ENCODE measurements around the gene PCLO. TPM values are rescaled to one million over a fixed set of nuclear protein-coding genes. Genes with fewer than 3 reads are reported as not detected.
A peak's percentile ranks its signal among the peaks of the same experiment; 100 is the strongest.
"Not testable (repeated sequence)": the region's sequence is repeated elsewhere in the genome, so short reads cannot be mapped to it uniquely, and the experiment has no call there.

The PCLO gene
- total and polyA plus RNA-seq, 9 donors: 0.27 to 0.90 (median 0.55) TPM

GRCh38 chr7:82726038-82726800 is 436.5 kb downstream of the PCLO start:
- peak; percentile 20 for DNase-seq
- no peaks in the 10 kb centered on the region for H3K27me3 ChIP-seq (ENCODE audit: control insufficient read depth, insufficient read depth, low read length)
- H3K27ac ChIP-seq (ENCODE audit: low read length): no peak overlapping the region
- H3K9me3 ChIP-seq (replicated peaks; ENCODE audit: control insufficient read depth, low read depth, low read length): no peaks in the 10 kb centered on the region
- no peak overlapping the region for H3K4me3 ChIP-seq (ENCODE audit: low read length)
- no peaks in the 10 kb centered on the region for H3K36me3 ChIP-seq (ENCODE audit: control insufficient read depth, insufficient read depth, low read length)
- 0% methylated on average over 1 of the region's 7 CpGs for WGBS (ENCODE audit: insufficient coverage)
- H3K4me1 ChIP-seq (ENCODE audit: control insufficient read depth, insufficient read depth, low read length): no peaks in the 10 kb centered on the region

DNA sequence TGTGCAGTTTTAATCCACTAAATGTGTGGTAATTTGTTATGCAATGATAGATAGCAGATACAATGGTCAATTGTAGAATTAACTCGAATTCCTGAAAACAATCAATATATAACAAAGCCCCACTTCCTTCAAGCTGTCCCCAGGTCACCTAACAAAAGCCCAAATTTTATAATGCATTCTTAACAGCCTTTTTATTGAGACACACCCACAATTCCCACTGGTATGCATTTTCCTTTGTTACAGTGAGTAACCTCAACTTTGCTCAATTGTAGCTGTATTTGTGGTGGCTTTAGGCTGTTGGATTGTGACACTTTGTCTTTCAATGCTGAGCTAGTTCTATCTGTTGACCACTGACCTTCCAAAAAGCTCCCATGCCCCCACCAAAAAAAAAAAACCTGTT is 439.3 kb downstream of the PCLO start:
- Histone ChIP-seq H3K27ac (ENCODE audit: low read length) (no peak overlapping the region), H3K4me1 (ENCODE audit: control insufficient read depth, insufficient read depth, low read length) (no peaks in the 10 kb centered on the region), H3K9me3 (replicated peaks; ENCODE audit: control insufficient read depth, low read depth, low read length) (no peaks in the 10 kb centered on the region), H3K4me3 (ENCODE audit: low read length) (no peak overlapping the region), H3K27me3 (ENCODE audit: control insufficient read depth, insufficient read depth, low read length) (no peaks in the 10 kb centered on the region), H3K36me3 (ENCODE audit: control insufficient read depth, insufficient read depth, low read length) (no peaks in the 10 kb centered on the region)
- no CpG with 5 or more reads among the region's 1 CpG for WGBS (ENCODE audit: insufficient coverage)
- DNase-seq: peak; percentile 9

GRCh38 chr7:82722946-82723345 is 439.7 kb downstream of the PCLO start:
- Histone ChIP-seq H3K27ac (ENCODE audit: low read length) (no peak overlapping the region), H3K4me3 (ENCODE audit: low read length) (no peak overlapping the region), H3K4me1 (ENCODE audit: control insufficient read depth, insufficient read depth, low read length) (no peaks in the 10 kb centered on the region), H3K27me3 (ENCODE audit: control insufficient read depth, insufficient read depth, low read length) (no peaks in the 10 kb centered on the region), H3K9me3 (replicated peaks; ENCODE audit: control insufficient read depth, low read depth, low read length) (no peaks in the 10 kb centered on the region), H3K36me3 (ENCODE audit: control insufficient read depth, insufficient read depth, low read length) (no peaks in the 10 kb centered on the region)
- WGBS (ENCODE audit: insufficient coverage): 19% methylated on average over 2 of the region's 3 CpGs
- DNase-seq: no peak

GRCh38 chr7:82715344-82715743 is 447.3 kb downstream of the PCLO start:
- peak overlapping the region; percentile 66 for H3K27ac ChIP-seq (ENCODE audit: low read length)
- H3K9me3 ChIP-seq (replicated peaks; ENCODE audit: control insufficient read depth, low read depth, low read length): no peaks in the 10 kb centered on the region
- peaks cover 5% of the 10 kb centered on the region for H3K4me1 ChIP-seq (ENCODE audit: control insufficient read depth, insufficient read depth, low read length)
- WGBS (ENCODE audit: insufficient coverage): 45% methylated on average over 2 of the region's 2 CpGs
- no peaks in the 10 kb centered on the region for H3K36me3 ChIP-seq (ENCODE audit: control insufficient read depth, insufficient read depth, low read length)
- H3K4me3 ChIP-seq (ENCODE audit: low read length): no peak overlapping the region
- DNase-seq: no peak
- H3K27me3 ChIP-seq (ENCODE audit: control insufficient read depth, insufficient read depth, low read length): no peaks in the 10 kb centered on the region

DNA sequence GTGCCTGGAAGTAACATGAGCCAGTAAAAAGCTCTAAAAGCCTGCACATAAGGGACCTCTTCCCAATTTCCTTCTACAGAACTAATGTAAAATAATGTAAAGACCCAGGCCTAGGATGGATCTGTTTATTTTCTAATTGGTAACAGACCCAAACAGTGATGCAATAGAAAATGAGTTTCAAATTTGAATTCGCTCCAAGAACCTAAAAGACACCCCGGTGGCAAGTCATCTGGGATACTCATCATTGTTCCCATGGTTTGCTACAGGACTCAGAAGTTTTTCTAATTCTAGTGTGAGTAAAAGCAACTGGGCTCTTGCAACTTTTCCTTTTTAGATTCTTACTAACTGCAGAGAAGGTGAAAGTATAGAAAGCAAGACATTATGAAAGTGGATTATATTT is 447.8 kb downstream of the PCLO start:
- peak; percentile 87 for DNase-seq
- Histone ChIP-seq H3K4me1 (ENCODE audit: control insufficient read depth, insufficient read depth, low read length) (peaks cover 5% of the 10 kb centered on the region), H3K4me3 (ENCODE audit: low read length) (no peak overlapping the region), H3K36me3 (ENCODE audit: control insufficient read depth, insufficient read depth, low read length) (no peaks in the 10 kb centered on the region), H3K27me3 (ENCODE audit: control insufficient read depth, insufficient read depth, low read length) (no peaks in the 10 kb centered on the region), H3K27ac (ENCODE audit: low read length) (peak overlapping the region; percentile 66), H3K9me3 (replicated peaks; ENCODE audit: control insufficient read depth, low read depth, low read length) (no peaks in the 10 kb centered on the region)
- no CpG with 5 or more reads among the region's 2 CpGs for WGBS (ENCODE audit: insufficient coverage)

DNA sequence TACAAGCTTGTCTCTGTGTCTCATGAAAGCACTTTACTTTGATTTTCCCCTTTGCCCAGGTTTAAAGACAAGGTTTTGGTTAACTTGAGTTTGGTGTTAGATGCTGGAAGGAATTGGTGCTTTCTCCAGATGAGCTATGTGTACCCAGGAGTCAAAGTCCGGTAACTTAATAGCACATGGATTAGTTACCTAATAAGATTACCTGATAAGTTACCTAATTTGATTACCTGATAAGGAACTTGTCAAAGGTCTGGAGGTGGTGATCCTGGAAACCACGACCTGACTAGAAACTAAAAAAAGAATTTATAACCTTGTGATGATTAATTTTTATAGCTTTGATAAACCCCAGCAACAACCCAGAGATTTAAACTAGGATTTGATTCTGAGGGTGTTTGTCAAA is 449.2 kb downstream of the PCLO start:
- Histone ChIP-seq H3K4me1 (ENCODE audit: control insufficient read depth, insufficient read depth, low read length) (peaks cover 5% of the 10 kb centered on the region), H3K27me3 (ENCODE audit: control insufficient read depth, insufficient read depth, low read length) (no peaks in the 10 kb centered on the region), H3K9me3 (replicated peaks; ENCODE audit: control insufficient read depth, low read depth, low read length) (no peaks in the 10 kb centered on the region), H3K36me3 (ENCODE audit: control insufficient read depth, insufficient read depth, low read length) (no peaks in the 10 kb centered on the region), H3K27ac (ENCODE audit: low read length) (no peak overlapping the region), H3K4me3 (ENCODE audit: low read length) (no peak overlapping the region)
- whole genome bisulfite sequencing (ENCODE audit: insufficient coverage): no CpG with 5 or more reads among the region's 2 CpGs
- DNase-seq: no peak

- DNase-seq; H3K4me1 ChIP-seq (ENCODE audit: control insufficient read depth, insufficient read depth, low read length); H3K9me3 ChIP-seq (replicated peaks; ENCODE audit: control insufficient read depth, low read depth, low read length); H3K27me3 ChIP-seq (ENCODE audit: control insufficient read depth, insufficient read depth, low read length); H3K27ac ChIP-seq (ENCODE audit: low read length); H3K4me3 ChIP-seq (ENCODE audit: low read length); H3K36me3 ChIP-seq (ENCODE audit: control insufficient read depth, insufficient read depth, low read length): not testable (repeated sequence)
- no CpG with 5 or more reads among the region's 1 CpG for WGBS (ENCODE audit: insufficient coverage)
Observed at GRCh38 chr7:82706344-82706743, 456.3 kb downstream of the PCLO start.

DNA sequence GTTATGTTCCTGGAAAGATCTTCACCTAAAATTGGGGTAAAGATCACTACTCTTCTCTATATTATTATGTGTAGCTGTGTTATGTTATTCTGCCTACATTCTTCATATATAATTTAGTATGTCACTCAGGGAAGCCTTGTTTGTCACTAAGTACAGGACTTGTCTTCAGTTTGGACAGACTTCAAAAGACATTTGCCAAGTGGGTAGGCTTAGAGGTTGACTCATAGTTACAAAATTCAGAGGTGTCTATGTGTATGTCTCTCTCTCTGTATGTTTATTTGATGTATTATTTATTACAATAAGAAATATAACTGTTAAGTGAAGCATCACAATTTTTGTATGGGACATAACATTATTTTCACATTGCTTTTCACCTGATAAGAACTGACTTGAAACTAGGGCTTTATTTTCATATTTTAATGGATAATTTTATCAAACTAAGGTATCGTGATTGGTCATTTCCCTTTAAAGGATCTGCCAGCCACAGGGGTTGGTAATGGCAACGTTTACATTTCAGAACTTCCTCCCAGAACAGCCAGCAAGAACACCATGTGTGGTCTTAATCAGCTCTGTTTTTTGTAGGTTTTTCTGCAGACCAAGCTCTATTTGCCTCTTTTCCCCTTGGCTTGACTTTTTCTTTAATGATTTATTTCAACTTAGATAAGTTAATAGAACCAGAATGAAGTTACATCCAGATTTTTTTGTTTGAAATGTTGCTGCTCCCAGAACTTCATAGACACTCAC is 457.0 kb downstream of the PCLO start:
- H3K4me1 ChIP-seq (ENCODE audit: control insufficient read depth, insufficient read depth, low read length): no peaks in the 10 kb centered on the region
- DNase-seq: no peak

DNA sequence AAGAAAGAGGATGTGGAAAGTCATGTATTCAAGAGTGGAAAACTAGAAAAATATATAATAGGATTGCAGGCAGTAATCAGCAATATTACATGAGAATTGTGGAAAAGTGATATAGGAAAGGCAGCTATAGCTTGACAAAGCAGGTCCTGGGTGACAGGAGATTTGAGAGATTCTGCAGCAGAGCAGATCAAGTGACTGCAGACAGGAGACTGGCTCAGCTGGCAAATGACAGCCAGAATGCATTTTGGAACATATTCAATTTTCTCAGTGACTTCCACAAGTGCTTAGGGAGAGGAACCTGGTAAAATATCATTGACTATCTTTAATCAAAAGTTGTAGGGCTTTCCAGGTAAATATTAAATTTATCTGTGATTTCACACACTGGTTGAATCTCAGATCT is 458.6 kb downstream of the PCLO start:
- no peak overlapping the region for H3K27ac ChIP-seq (ENCODE audit: low read length)
- H3K9me3 ChIP-seq (replicated peaks; ENCODE audit: control insufficient read depth, low read depth, low read length): no peaks in the 10 kb centered on the region
- DNase-seq: no peak

More for the DNA sequence above, 457.0 kb downstream of the PCLO start:
- Histone ChIP-seq H3K9me3 (replicated peaks; ENCODE audit: control insufficient read depth, low read depth, low read length) (no peaks in the 10 kb centered on the region), H3K27ac (ENCODE audit: low read length) (no peak overlapping the region), H3K36me3 (ENCODE audit: control insufficient read depth, insufficient read depth, low read length) (no peaks in the 10 kb centered on the region), H3K4me3 (ENCODE audit: low read length) (no peak overlapping the region), H3K27me3 (ENCODE audit: control insufficient read depth, insufficient read depth, low read length) (no peaks in the 10 kb centered on the region)
- WGBS (ENCODE audit: insufficient coverage): no CpG with 5 or more reads among the region's 2 CpGs

More for the DNA sequence above, 458.6 kb downstream of the PCLO start:
- Histone ChIP-seq H3K36me3 (ENCODE audit: control insufficient read depth, insufficient read depth, low read length) (no peaks in the 10 kb centered on the region), H3K4me1 (ENCODE audit: control insufficient read depth, insufficient read depth, low read length) (no peaks in the 10 kb centered on the region), H3K27me3 (ENCODE audit: control insufficient read depth, insufficient read depth, low read length) (no peaks in the 10 kb centered on the region), H3K4me3 (ENCODE audit: low read length) (no peak overlapping the region)
